Psoas muscle (tissue), 8 donors: Measurements from ENCODE around the gene COX5A. TPM values are rescaled to one million over a fixed set of nuclear protein-coding genes. Genes with fewer than 3 reads are reported as not detected.

Source experiments
- ATAC-seq, 4 donors: fragments of 200-7000 bp; cut with Tn5 transposase; one replicate each; pipeline ENCODE4 v1.9.1; 2020; ENCODE audit warnings: moderate library complexity in 3 of 4, mild to moderate bottlenecking in 2 of 4
- DNase-seq, 2 donors: peaks; one replicate each; pipeline ENCODE4 v3.0.0-alpha.2; 2020
- H3K27ac ChIP-seq: fragments of 200-600 bp; one replicate; pipeline ENCODE4 v1.8.0; 2022
- H3K27me3 ChIP-seq, 3 donors: fragments of 200-600 bp in 1 of 3; one replicate each; pipeline versions ENCODE4 v1.6.1 to v1.8.0; 2013 to 2022; ENCODE audit warnings: low read length in 2 of 3, mild to moderate bottlenecking in 2 of 3, moderate library complexity in 1 of 3; ENCODE audit not compliant: insufficient read depth in 3 of 3
- H3K36me3 ChIP-seq, 2 donors: fragments of 200-600 bp in 1 of 2; one replicate each; pipeline versions ENCODE4 v1.6.1 to v1.8.0; 2013 to 2022; ENCODE audit warnings: low read depth in 1 of 2, mild to moderate bottlenecking in 1 of 2, moderate library complexity in 1 of 2; ENCODE audit not compliant: insufficient read depth in 1 of 2
- H3K4me1 ChIP-seq: fragments of 200-600 bp; one replicate; pipeline ENCODE4 v1.8.0; 2022
- H3K4me3 ChIP-seq: fragments of 200-600 bp; one replicate; pipeline ENCODE4 v1.8.0; 2022; ENCODE audit warnings: mild to moderate bottlenecking
- H3K9me3 ChIP-seq: fragments of 200-600 bp; one replicate; pipeline ENCODE4 v1.8.0; 2022
- WGBS, 3 donors: extraction: QIAGEN DNeasy Blood & Tissue Kit; methylation state at CpG; one replicate each; pipeline versions ENCODE4 v1.1.6 to v1.1.7; 2013; 5-methylcytosine and 5-hydroxymethylcytosine counted together
- intact Hi-C, 2 donors: fragments of 100-400 bp; cut with DNase I; formaldehyde crosslinking; loops; one replicate each; pipeline versions ENCODE4 v1.11.0 to v1.14.2; 2022
- polyA plus RNA-seq, 3 donors: library from polyadenylated mRNA; stranded (reverse); fragments of 200-250 nt; gene quantifications; one replicate each; pipeline ENCODE4 v1.2.3, GENCODE V29; 2013
- total RNA-seq, 4 donors: library from RNA; stranded (reverse); fragmentation: NEBNext Ultra II Directional in 2 of 4; extraction: Animal tissue kit (Norgen Biotek cat#: 25700) in 2 of 4; gene quantifications; one replicate each; pipeline versions ENCODE4 v1.2.1 to v1.2.4, GENCODE V29; 2021 to 2023
- TF ChIP-seq, protein P1 (sequence below): fragments of 200-600 bp; IDR thresholded peaks from one replicate; pipeline ENCODE4 v1.8.0; 2022; ENCODE audit warnings: antibody characterized with exemption
- donor health status: healthy with polysubstance abuse.
- donor health status: DM: no; HTN: no; CAD: no; lungs with moderate emphysema.
- donor health status: Bipolar disorder and iron deficiency.
- donor health status: healthy.
- donor health status: DM: yes; HTN: yes; CAD: no.
- donor health status: DM: no; HTN: no; CAD: no.
- donor health status: DM: no; HTN: no; CAD: no.
- donor health status: DM: yes; HTN: yes; CAD: no.

COX5A gene
- total and polyA plus RNA-seq, 7 donors, result 635 to 1,651 (median 910) TPM

DNA sequence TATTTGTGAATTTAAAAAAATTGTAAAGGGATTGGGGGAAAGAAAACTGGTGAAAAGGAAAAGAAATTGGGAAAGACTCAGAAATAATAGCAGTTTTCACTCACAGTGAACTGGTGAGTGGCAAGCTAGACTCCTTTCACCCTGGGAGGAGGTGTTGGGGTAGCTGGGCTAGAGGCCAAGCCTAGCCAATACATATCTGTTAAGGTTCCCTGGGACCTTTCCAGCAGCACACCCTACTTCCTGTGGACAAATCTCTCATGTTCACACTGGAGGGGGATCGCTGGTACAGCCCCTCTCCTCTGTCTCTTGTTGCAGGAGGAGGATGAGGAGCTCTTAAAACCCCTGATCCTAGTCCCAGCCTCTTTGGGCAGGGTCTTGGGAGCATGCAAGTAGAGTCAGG is 22.4 kb upstream of the COX5A start:
- H3K4me3 ChIP-seq, result no peak overlapping the region
- no peak overlapping the region for H3K27ac ChIP-seq
- intact Hi-C loops, result no loop called here
- TF ChIP-seq, protein P1, sequence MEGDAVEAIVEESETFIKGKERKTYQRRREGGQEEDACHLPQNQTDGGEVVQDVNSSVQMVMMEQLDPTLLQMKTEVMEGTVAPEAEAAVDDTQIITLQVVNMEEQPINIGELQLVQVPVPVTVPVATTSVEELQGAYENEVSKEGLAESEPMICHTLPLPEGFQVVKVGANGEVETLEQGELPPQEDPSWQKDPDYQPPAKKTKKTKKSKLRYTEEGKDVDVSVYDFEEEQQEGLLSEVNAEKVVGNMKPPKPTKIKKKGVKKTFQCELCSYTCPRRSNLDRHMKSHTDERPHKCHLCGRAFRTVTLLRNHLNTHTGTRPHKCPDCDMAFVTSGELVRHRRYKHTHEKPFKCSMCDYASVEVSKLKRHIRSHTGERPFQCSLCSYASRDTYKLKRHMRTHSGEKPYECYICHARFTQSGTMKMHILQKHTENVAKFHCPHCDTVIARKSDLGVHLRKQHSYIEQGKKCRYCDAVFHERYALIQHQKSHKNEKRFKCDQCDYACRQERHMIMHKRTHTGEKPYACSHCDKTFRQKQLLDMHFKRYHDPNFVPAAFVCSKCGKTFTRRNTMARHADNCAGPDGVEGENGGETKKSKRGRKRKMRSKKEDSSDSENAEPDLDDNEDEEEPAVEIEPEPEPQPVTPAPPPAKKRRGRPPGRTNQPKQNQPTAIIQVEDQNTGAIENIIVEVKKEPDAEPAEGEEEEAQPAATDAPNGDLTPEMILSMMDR, result no peak
- WGBS, 3 donors, result 51 to 77% (median 55%) methylated on average over 1 of the region's 1 CpG
- DNase-seq, result no peak
- no peaks in the 10 kb centered on the region for H3K9me3 ChIP-seq
- ATAC-seq, result no peak
- H3K4me1 ChIP-seq, result peaks cover 29% of the 10 kb centered on the region
- H3K27me3 ChIP-seq, result peaks cover 0 to 38% (median 17%) of the 10 kb centered on the region in 3 donors
- no peaks in the 10 kb centered on the region for H3K36me3 ChIP-seq

DNA sequence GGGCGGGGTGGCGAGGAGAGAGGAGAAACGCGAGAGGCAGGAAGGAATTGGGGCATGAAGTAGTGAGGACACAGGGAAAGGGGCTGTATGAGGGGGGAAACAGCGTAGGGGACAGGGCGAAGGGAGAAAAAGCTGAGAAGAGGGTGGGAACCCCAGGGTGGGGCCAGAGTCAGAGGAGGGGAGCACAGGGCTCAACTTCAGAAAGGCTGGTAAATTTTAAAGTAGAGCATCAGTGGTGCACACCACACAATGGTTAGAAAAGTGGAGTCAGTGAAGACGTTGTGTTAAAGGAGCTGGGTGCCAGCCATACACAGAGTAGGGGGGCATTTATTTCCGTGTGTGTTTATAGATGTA is 21.7 kb upstream of the COX5A start:
- DNase-seq (no peak), ATAC-seq (no peak)
- intact Hi-C loops, result loop anchor here (2.0 to 10.0 kb wide), 4 partner anchors 243 to 585 kb away; no protein-coding TSS in a partner anchor
- WGBS, 3 donors, result 20 to 39% (median 29%) methylated on average over 7 to 8 of the region's 8 CpGs
- Histone ChIP-seq H3K4me3 (no peak overlapping the region), H3K9me3 (no peaks in the 10 kb centered on the region), H3K27me3 (peaks cover 0 to 46% (median 17%) of the 10 kb centered on the region in 3 donors), H3K4me1 (peaks cover 29% of the 10 kb centered on the region), H3K36me3 (no peaks in the 10 kb centered on the region), H3K27ac (no peak overlapping the region)
- TF ChIP-seq, protein P1, result no peak

DNA sequence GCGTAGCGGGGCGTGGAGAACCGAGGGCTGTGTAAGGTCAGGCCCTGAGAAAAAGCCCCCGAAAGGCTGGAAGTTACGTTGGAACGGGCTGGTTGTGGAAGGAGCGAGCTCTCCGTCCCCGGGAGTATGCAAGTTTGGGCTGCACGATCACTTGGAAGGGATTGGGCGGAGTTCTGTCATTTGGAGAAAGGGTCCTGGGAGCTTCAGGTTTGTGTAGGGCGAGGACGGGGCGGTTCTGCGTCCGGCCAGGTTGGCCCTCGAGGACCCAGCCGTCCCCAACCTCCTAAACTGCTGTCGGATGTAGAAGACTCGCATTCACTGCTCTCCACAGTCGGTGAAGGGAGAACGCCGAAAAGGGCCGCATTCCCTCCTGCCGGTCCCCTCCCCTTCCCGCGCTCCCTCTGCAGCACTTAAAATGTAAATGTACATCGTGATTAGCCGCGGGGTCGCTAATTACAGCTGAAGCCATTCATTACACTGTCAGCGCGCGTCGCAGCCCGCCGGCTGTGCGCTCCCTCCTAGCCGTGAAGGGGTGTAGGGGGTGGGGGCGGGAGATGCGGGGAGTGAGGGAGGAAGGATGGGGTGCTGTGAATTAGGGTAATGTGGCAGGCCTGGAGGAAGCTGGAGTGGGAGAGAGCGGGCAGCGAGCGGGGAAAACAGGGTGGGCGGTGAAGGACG is 21.2 kb upstream of the COX5A start:
- peaks cover 0 to 50% (median 17%) of the 10 kb centered on the region in 3 donors for H3K27me3 ChIP-seq
- ATAC-seq, result no peak
- WGBS, 3 donors, result 4 to 11% (median 6%) methylated on average over 47 of the region's 47 CpGs
- no peaks in the 10 kb centered on the region for H3K36me3 ChIP-seq
- intact Hi-C loops, result loop anchor here (2.0 to 10.0 kb wide), 4 partner anchors 244 to 584 kb away; no protein-coding TSS in a partner anchor
- TF ChIP-seq, protein P1, result no peak
- no peak overlapping the region for H3K27ac ChIP-seq
- peaks cover 29% of the 10 kb centered on the region for H3K4me1 ChIP-seq
- peak overlapping the region; percentile 72 for H3K4me3 ChIP-seq
- H3K9me3 ChIP-seq, result no peaks in the 10 kb centered on the region
- DNase-seq, result no peak

- ATAC-seq, result peak in 3 of 4 donors; percentile 25
- H3K27ac ChIP-seq, result no peak overlapping the region
- peak overlapping the region; percentile 72 for H3K4me3 ChIP-seq
- peaks cover 0 to 50% (median 17%) of the 10 kb centered on the region in 3 donors for H3K27me3 ChIP-seq
- no peaks in the 10 kb centered on the region for H3K9me3 ChIP-seq
- WGBS, 3 donors, result 1 to 2% (median 2%) methylated on average over 19 to 28 of the region's 28 CpGs
- DNase-seq, result peak; percentile 56 to 69
- H3K4me1 ChIP-seq, result peaks cover 29% of the 10 kb centered on the region
- TF ChIP-seq, protein P1, result peak; percentile 11
- intact Hi-C loops, result loop anchor here (2.0 to 10.0 kb wide), 4 partner anchors 244 to 584 kb away; no protein-coding TSS in a partner anchor
- H3K36me3 ChIP-seq, result no peaks in the 10 kb centered on the region
Observed at GRCh38 chr15:74958320-74958907, 20.5 kb upstream of the COX5A start.
